HEK293 (cell line): Measurements from ENCODE around the gene ITGAL.

ENCODE experiments used
- CTCF ChIA-PET: fragments of 350-600 bp; formaldehyde crosslinking; extraction: SDS; loops from one replicate; lab custom pipeline; 2021; ENCODE audit warnings: antibody characterized with exemption; lab: Yijun Ruan, JAX
- POLR2A ChIA-PET: fragments of 300-600 bp; formaldehyde crosslinking; extraction: SDS; loops from one replicate; lab custom pipeline; 2020; ENCODE audit warnings: antibody characterized with exemption, inconsistent platforms; lab: Yijun Ruan, JAX
- H3K27ac ChIP-seq: fragments of 200-500 bp; sonication (Bioruptor generic); 2 replicates; pipeline ENCODE4 v1.5.1; 2014; ENCODE audit warnings: low read depth, low read length, control low read depth, inconsistent platforms; ENCODE audit errors: extremely low read depth
- H3K36me3 ChIP-seq, 2 experiments: fragments of 200-500 bp in 1 of 2; sonication (Bioruptor generic) in 1 of 2; 1 replicate in 1 of 2; 2 replicates in 1 of 2; pipeline ENCODE4 v1.5.1; 2014 to 2017; ENCODE audit warnings: inconsistent platforms in 2 of 2, low read length in 2 of 2; ENCODE audit not compliant: control insufficient read depth in 2 of 2, insufficient read depth in 1 of 2
- H3K4me1 ChIP-seq: fragments of 200-500 bp; sonication (Bioruptor generic); 2 replicates; pipeline ENCODE4 v1.5.1; 2014; ENCODE audit warnings: mild to moderate bottlenecking, low read length, inconsistent platforms; ENCODE audit not compliant: control insufficient read depth, insufficient read depth
- H3K4me3 ChIP-seq: 2 replicates; pipeline ENCODE4 v1.5.1; 2011; ENCODE audit warnings: low read depth, mild to moderate bottlenecking, control low read depth, low read length, moderate library complexity
- H3K9me3 ChIP-seq: fragments of 200-500 bp; sonication (Bioruptor generic); 2 replicates; pipeline ENCODE4 v1.5.1; 2014; ENCODE audit warnings: low read depth, low read length, inconsistent platforms; ENCODE audit not compliant: control insufficient read depth, insufficient read depth
- BCL11A ChIP-seq: fragments of 450-650 bp; formaldehyde crosslinking; IDR thresholded peaks from 2 replicates; pipeline ENCODE4 v1.5.1; 2016; ENCODE audit warnings: low read depth, missing biosample characterization, missing genetic modification characterization
- BCL11B ChIP-seq: fragments of 450-650 bp; formaldehyde crosslinking; IDR thresholded peaks from 2 replicates; pipeline ENCODE4 v1.5.1; 2016; ENCODE audit warnings: low read depth, missing biosample characterization, missing genetic modification characterization
- GLI4 ChIP-seq: fragments of 450-650 bp; formaldehyde crosslinking; IDR thresholded peaks from 2 replicates; pipeline ENCODE4 v1.5.1; 2016; ENCODE audit warnings: missing biosample characterization, missing genetic modification characterization
- KLF16 ChIP-seq: fragments of 450-650 bp; formaldehyde crosslinking; IDR thresholded peaks from 2 replicates; pipeline ENCODE4 v1.5.1; 2017; ENCODE audit warnings: missing biosample characterization, missing genetic modification characterization
- KLF8 ChIP-seq: fragments of 450-650 bp; formaldehyde crosslinking; IDR thresholded peaks from 2 replicates; pipeline ENCODE4 v1.5.1; 2016; ENCODE audit warnings: missing biosample characterization, missing genetic modification characterization
- TCF7L2 ChIP-seq: IDR thresholded peaks from 2 replicates; pipeline ENCODE4 v1.6.1; 2011; ENCODE audit warnings: low read depth, mild to moderate bottlenecking, inconsistent platforms, low read length, moderate library complexity, borderline replicate concordance
- YY1 ChIP-seq: fragments of 450-650 bp; formaldehyde crosslinking; IDR thresholded peaks from 2 replicates; pipeline ENCODE4 v1.5.1; 2018; ENCODE audit warnings: missing biosample characterization, missing genetic modification characterization
- ZNF2 ChIP-seq: fragments of 450-650 bp; formaldehyde crosslinking; IDR thresholded peaks from 2 replicates; pipeline ENCODE4 v1.5.1; 2016; ENCODE audit warnings: missing biosample characterization, missing genetic modification characterization
- ZNF324 ChIP-seq: fragments of 450-650 bp; formaldehyde crosslinking; IDR thresholded peaks from 2 replicates; pipeline ENCODE4 v1.5.1; 2016; ENCODE audit warnings: missing biosample characterization, missing genetic modification characterization
- ZNF350 ChIP-seq: fragments of 450-650 bp; formaldehyde crosslinking; IDR thresholded peaks from 2 replicates; pipeline ENCODE4 v1.5.0; 2017; ENCODE audit warnings: missing biosample characterization, mild to moderate bottlenecking, missing genetic modification characterization
- ZNF394 ChIP-seq: fragments of 450-650 bp; formaldehyde crosslinking; IDR thresholded peaks from 2 replicates; pipeline ENCODE4 v1.5.1; 2016; ENCODE audit warnings: missing biosample characterization, missing genetic modification characterization, mild to moderate bottlenecking, moderate library complexity, borderline replicate concordance
- ZNF510 ChIP-seq: fragments of 450-650 bp; formaldehyde crosslinking; IDR thresholded peaks from 2 replicates; pipeline ENCODE4 v1.5.1; 2018; ENCODE audit warnings: mild to moderate bottlenecking, missing genetic modification characterization, missing biosample characterization; ENCODE audit not compliant: insufficient replicate concordance
- ZNF639 ChIP-seq: fragments of 450-650 bp; formaldehyde crosslinking; IDR thresholded peaks from 2 replicates; pipeline ENCODE4 v1.5.1; 2016; ENCODE audit warnings: missing biosample characterization, missing genetic modification characterization
- ZNF664 ChIP-seq: fragments of 450-650 bp; formaldehyde crosslinking; IDR thresholded peaks from 2 replicates; pipeline ENCODE4 v1.5.1; 2016; ENCODE audit warnings: missing biosample characterization, missing genetic modification characterization
- ZNF692 ChIP-seq: fragments of 450-650 bp; formaldehyde crosslinking; IDR thresholded peaks from 2 replicates; pipeline ENCODE4 v1.5.1; 2016; ENCODE audit warnings: missing biosample characterization, missing genetic modification characterization
- ZNF707 ChIP-seq: fragments of 450-650 bp; formaldehyde crosslinking; IDR thresholded peaks from 2 replicates; pipeline ENCODE4 v1.5.1; 2016; ENCODE audit warnings: missing biosample characterization, missing genetic modification characterization
- TF ChIP-seq, protein P1 (sequence below): fragments of 450-650 bp; formaldehyde crosslinking; IDR thresholded peaks from 2 replicates; pipeline ENCODE4 v1.5.1; 2016; ENCODE audit warnings: missing biosample characterization, missing genetic modification characterization
- TF ChIP-seq, protein P2 (sequence below): fragments of 450-650 bp; formaldehyde crosslinking; IDR thresholded peaks from 2 replicates; pipeline ENCODE4 v1.5.1; 2016; ENCODE audit warnings: missing biosample characterization, missing genetic modification characterization
- TF ChIP-seq, protein P3 (sequence below): fragments of 450-650 bp; formaldehyde crosslinking; IDR thresholded peaks from 2 replicates; pipeline ENCODE4 v1.5.1; 2016; ENCODE audit warnings: missing biosample characterization, missing genetic modification characterization

ITGAL gene

GRCh38 chr16:30474074-30474452, 1.5 kb downstream of the ITGAL start (continued):
- TF ChIP-seq, protein P1, sequence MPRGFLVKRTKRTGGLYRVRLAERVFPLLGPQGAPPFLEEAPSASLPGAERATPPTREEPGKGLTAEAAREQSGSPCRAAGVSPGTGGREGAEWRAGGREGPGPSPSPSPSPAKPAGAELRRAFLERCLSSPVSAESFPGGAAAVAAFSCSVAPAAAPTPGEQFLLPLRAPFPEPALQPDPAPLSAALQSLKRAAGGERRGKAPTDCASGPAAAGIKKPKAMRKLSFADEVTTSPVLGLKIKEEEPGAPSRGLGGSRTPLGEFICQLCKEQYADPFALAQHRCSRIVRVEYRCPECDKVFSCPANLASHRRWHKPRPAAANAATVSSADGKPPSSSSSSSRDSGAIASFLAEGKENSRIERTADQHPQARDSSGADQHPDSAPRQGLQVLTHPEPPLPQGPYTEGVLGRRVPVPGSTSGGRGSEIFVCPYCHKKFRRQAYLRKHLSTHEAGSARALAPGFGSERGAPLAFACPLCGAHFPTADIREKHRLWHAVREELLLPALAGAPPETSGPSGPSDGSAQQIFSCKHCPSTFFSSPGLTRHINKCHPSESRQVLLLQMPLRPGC (tag by site-specific recombination), result no peak
- TF ChIP-seq, all 188 proteins: peak for 0

DNA sequence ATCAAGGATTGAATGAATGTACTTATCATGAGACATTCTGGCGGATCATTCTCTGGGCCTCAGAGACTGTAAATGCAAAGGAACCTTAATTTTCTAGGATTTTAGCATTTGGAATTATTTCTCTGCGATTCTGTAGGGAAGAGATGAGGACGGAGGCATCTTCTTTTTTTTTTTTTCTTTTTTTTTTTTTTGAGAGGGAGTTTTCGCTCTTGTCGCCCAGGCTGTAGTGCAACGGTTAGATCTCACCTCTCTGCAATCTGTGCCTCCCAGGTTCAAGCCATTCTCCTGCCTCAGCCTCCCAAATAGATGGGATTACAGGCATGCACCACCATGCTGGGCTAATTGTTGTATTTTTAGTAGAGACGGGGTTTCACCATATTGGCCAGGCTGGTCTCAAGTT, 2.1 kb downstream of the ITGAL start:
- Histone ChIP-seq H3K27ac (no peak overlapping the region), H3K4me1 (no peaks in the 10 kb centered on the region), H3K9me3 (no peaks in the 10 kb centered on the region), H3K4me3 (no peak overlapping the region), H3K36me3 (no peaks in the 10 kb centered on the region)
- CTCF ChIA-PET, result interaction anchor here (0.9 kb wide), 1 partner anchor 123 kb away, joined by 3 read pairs; no protein-coding TSS in a partner anchor
- TF ChIP-seq ZNF639 (tag by site-specific recombination) (no peak), BCL11B (tag by site-specific recombination) (no peak), TCF7L2 (no peak), ZNF324 (no peak), KLF8 (tag by site-specific recombination) (no peak), ZNF707 (no peak), YY1 (tag by site-specific recombination) (no peak), ZNF510 (tag by site-specific recombination) (no peak), BCL11A (no peak), ZNF2 (no peak), ZNF692 (no peak), ZNF394 (tag by site-specific recombination) (no peak), ZNF664 (tag by site-specific recombination) (no peak), GLI4 (tag by site-specific recombination) (no peak), ZNF350 (tag by site-specific recombination) (no peak), KLF16 (tag by site-specific recombination) (no peak)
- TF ChIP-seq, protein P2, sequence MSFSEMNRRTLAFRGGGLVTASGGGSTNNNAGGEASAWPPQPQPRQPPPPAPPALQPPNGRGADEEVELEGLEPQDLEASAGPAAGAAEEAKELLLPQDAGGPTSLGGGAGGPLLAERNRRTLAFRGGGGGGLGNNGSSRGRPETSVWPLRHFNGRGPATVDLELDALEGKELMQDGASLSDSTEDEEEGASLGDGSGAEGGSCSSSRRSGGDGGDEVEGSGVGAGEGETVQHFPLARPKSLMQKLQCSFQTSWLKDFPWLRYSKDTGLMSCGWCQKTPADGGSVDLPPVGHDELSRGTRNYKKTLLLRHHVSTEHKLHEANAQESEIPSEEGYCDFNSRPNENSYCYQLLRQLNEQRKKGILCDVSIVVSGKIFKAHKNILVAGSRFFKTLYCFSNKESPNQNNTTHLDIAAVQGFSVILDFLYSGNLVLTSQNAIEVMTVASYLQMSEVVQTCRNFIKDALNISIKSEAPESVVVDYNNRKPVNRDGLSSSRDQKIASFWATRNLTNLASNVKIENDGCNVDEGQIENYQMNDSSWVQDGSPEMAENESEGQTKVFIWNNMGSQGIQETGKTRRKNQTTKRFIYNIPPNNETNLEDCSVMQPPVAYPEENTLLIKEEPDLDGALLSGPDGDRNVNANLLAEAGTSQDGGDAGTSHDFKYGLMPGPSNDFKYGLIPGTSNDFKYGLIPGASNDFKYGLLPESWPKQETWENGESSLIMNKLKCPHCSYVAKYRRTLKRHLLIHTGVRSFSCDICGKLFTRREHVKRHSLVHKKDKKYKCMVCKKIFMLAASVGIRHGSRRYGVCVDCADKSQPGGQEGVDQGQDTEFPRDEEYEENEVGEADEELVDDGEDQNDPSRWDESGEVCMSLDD, result no peak
- POLR2A ChIA-PET, result interaction anchor here (0.7 kb wide), 1 partner anchor 60 kb away, joined by 3 read pairs; the partner anchor contains the start of gene ZNF747

- POLR2A ChIA-PET, result no interaction called here
- TF ChIP-seq, protein P3, sequence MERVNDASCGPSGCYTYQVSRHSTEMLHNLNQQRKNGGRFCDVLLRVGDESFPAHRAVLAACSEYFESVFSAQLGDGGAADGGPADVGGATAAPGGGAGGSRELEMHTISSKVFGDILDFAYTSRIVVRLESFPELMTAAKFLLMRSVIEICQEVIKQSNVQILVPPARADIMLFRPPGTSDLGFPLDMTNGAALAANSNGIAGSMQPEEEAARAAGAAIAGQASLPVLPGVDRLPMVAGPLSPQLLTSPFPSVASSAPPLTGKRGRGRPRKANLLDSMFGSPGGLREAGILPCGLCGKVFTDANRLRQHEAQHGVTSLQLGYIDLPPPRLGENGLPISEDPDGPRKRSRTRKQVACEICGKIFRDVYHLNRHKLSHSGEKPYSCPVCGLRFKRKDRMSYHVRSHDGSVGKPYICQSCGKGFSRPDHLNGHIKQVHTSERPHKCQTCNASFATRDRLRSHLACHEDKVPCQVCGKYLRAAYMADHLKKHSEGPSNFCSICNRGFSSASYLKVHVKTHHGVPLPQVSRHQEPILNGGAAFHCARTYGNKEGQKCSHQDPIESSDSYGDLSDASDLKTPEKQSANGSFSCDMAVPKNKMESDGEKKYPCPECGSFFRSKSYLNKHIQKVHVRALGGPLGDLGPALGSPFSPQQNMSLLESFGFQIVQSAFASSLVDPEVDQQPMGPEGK, result no peak
- TF ChIP-seq ZNF664 (tag by site-specific recombination), result peak; percentile 91
- H3K4me1 ChIP-seq, result no peaks in the 10 kb centered on the region
- CTCF ChIA-PET, result interaction anchor here (1.0 kb wide), 1 partner anchor 59 kb away, joined by 3 read pairs; no protein-coding TSS in a partner anchor
- H3K36me3 ChIP-seq, result no peaks in the 10 kb centered on the region
- H3K9me3 ChIP-seq, result no peaks in the 10 kb centered on the region
- no peak overlapping the region for H3K4me3 ChIP-seq
- H3K27ac ChIP-seq, result no peak overlapping the region
Measured at GRCh38 chr16:30476991-30477390, 4.4 kb downstream of the ITGAL start.
